Anterior cingulate cortex (tissue), 58 donors: ENCODE data around the gene GRAMD4.

Source experiments
- DNase-seq, 58 donors: peaks; one replicate each; lab custom pipeline; 2025; lab: John Stamatoyannopoulos, UW

The GRAMD4 gene

DNA sequence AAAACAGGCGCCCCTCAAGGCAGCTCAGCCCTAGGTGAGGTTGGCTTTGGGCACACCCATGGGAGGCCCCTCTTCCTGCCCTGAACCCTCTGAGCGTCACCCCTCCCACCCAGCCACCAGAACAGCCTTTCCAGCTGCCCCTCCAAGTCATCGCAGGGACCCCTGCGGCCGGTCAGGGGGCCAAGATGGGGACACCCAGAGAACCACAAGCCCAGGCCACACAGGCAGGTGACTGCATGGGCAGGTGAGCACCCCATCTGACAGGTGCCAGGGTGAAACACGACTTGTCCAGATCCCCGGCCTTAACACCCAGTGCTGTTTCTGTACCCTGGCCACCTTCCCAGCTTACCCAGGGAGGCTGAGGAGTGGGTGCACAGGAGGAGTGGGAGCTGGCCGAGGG lies 24.6 kb upstream of the GRAMD4 start:
- DNase-seq: no peak

GRCh38 chr22:46596032-46596441 lies 24.1 kb upstream of the GRAMD4 start:
- peak in 1 of 58 donors; percentile 35 for DNase-seq

- no peak for DNase-seq
Observed at GRCh38 chr22:46596819-46597218, 23.4 kb upstream of the GRAMD4 start.

GRCh38 chr22:46598224-46598623 lies 22.0 kb upstream of the GRAMD4 start:
- DNase-seq: no peak

DNA sequence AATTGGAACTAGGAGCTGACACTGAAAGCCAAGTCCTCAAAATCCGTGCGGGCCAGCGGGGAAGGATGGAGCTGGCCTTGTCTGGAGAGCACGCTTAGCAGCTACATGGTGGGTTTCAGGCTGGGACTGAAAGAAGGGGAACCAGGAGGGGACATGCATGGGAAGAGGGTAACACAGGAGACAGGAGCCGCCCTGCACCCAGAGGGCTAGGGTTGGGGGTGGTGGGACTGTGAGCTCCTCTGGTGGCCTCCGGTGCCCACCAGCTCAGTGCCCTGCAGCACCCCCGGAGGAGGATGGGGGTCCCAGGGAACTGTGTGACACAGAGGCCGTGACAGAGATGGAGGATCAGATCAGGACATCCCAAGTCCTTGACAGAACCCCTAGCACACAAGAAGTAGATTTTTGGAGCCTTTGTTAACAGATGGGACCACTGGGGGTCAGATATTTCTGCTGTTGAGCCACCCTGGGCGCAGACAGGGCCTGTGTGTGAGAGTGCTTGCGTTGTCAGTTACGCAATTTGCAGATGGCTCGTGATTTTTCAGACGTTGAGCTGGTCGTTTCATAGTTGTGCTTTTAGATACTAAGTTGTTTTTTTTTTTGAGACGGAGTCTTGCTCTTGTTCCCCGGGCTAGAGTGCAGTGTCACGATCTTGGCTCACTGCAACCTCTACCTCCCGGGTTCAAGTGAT lies 21.3 kb upstream of the GRAMD4 start:
- no peak for DNase-seq

GRCh38 chr22:46600273-46600796 lies 19.9 kb upstream of the GRAMD4 start:
- DNase-seq: no peak

GRCh38 chr22:46602025-46602424 lies 18.2 kb upstream of the GRAMD4 start:
- peak in 2 of 58 donors; percentile 28 to 36 for DNase-seq

DNA sequence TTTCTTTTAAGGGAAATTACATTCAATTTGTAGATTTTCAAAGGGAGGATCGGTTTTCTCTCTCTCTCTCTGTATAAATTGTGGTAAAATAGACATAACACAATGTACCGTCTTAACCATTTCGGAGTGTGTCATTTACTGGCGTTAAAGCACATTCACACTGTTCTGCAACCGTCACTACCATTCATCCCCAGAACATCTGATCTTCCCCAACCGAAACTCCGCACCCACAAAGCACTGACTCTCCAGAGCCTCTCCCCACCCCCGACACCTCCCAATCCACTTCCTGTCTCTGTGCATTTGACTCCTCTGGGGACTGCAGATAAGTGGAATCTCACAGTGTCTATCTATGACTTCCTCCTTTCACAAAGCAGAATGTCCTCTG lies 15.9 kb upstream of the GRAMD4 start:
- DNase-seq: peak in 21 of 58 donors; percentile 16 to 62 (median 35)

DNA sequence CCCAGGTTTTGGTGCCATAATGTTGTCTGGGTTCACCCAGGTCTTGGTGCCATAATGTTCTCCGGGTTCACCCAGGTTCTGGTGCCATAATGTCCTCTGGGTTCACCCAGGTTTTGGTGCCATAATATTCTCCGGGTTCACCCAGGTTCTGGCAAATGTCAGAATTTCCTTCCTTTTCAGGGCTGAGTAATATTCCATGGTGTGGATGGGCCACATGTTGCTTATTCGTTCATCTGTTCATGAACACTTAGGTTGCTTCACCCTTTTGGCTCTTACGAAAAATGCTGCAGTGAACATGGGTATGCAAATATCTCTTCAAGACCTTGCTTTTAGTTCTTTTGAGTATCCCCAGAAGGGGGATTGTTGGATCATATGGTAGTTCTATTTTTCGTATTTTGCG lies 15.1 kb upstream of the GRAMD4 start:
- no peak for DNase-seq

DNA sequence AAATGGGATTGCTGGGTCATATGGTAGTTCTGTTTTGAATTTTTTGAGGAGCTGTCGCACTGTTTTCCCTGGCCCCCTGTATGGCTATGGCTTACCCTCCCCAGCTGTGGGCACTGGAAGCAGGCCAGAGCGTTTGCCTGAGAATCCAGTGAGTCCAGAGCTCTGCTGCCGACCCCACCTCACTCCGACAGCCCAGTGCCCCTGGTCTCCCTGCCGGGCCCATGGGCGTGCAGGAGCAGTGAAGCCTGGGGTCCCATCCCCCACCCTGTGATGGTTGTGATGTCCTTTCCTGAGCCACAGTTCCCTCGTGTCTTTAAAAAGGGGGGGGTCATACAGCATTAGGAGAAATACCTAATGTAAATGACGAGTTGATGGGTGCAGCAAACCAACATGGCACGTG lies 13.3 kb upstream of the GRAMD4 start:
- no peak for DNase-seq

GRCh38 chr22:46607483-46608114 lies 12.6 kb upstream of the GRAMD4 start:
- no peak for DNase-seq

DNA sequence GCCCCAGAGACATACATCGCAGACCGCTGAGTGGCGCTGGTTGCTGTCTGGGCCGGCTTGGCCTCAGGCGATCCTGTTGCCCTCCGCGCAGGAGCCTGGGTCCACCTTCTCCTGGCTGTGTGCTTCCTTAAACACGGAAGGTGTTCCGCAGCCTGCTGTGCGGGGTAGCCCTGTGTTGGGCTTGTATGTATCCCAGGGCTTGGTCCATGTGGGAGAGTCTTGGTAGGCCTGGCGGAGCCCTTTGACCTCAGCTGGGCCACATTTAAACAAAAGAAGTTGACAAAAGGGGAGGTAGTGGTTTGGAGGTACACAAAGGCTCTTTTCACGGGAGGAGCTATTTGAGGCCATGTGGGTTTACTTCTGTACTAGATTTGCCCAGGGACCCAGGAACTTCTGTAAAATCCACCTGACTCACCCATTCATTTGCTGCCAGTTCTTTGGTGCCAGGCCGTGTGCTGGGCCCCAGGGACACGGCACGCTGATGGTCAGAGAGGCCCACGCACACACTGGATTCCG lies 11.0 kb upstream of the GRAMD4 start:
- DNase-seq: no peak

DNA sequence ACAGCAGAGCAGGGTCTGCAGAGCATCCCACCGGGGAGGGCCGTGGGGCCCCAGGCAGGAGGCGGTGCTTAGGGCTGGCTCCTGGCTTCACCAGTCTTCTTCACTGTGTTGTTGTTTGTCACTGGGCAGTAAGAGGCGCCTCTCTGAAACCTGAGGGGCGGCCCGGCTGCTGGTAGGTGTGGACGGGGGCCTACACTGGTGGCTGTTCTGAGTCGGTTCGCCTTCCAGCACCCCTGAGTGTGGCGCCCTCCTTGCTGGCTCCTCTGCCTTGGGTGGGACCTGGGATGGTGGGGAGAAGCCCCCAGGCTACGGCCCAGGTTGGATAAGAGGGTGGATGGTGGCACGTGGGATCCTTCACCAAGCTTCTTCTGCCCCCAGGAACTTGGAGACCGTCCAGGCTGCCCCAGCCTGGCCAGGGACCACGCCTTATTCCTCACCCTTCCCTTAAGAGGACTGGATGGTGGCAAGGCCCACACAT lies 10.4 kb upstream of the GRAMD4 start:
- DNase-seq: no peak

GRCh38 chr22:46610356-46610755 lies 9.8 kb upstream of the GRAMD4 start:
- no peak for DNase-seq

- DNase-seq: no peak
Observed at GRCh38 chr22:46611189-46611588, 9.0 kb upstream of the GRAMD4 start.

DNA sequence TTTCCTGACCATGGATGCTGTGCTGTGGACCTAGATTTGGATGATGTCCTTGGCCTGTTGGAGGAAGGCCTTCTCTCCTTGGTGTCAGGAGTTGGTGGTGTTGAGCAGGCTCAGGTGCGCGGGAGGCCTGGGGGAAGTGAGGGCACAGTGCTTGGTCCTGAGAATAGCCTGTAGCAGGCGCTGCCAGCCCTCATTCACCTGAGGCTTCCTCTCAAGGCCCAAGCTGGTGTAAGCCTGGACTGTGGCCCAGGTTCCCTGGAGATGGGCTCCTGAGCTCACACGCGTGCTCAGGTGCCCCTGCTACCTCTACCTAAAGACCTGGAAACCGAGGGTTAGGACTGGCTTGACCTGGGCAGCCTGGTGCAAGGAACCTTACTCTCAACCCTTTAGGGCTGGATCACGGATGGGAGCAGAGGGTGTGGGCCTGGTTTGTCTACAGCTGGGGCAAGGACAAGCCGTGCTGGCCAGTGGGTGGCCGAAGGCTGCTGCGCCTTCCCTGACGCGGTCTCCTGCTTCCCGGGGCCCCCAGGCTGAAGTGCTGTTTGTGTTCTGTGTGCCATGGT lies 7.8 kb upstream of the GRAMD4 start:
- no peak for DNase-seq

GRCh38 chr22:46612904-46613605 lies 7.1 kb upstream of the GRAMD4 start:
- no peak for DNase-seq

- no peak for DNase-seq
Observed at GRCh38 chr22:46613606-46614021, 6.6 kb upstream of the GRAMD4 start.

DNA sequence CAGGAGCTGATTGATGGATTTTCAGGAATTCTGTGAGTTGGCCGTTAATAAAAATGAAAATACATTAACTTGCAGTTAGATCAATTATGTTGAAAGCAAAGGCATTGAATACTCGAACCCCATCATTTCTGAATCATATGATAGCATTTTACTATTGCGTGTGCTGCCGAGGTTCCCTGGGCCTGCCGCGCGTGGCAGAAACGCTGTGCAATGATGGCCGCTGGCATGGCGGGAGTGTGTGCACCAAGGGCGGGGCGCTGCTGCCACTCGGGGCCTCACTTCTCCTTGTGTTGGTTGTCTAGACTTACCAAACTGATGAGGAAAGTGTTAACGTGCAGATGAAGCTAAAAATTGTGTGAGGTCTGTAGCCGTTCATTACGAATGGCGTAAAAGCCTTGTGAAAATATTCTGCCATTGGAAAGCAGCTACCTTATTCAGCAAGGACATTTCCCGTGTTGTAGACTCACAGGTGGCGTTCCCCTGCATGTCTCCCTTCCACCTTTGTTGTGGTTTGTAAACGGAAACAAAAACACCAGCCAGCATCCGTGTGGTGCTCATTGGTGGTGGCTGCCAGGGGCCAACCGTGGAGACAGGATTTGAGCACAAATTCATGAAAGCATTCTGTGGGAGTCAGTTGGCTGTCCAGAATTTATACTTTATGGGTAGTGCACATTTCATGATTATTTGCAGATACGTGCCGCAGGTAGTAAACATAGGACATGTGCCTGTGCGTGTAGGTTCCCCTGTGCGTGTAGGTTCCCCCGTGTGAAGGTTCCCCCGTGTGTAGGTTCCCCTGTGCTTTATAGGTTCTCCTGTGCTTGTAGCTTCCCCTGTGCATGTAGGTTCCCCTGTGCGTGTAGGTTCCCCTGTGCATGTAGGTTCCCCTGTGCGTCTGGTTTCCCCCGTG lies 5.9 kb upstream of the GRAMD4 start:
- DNase-seq: no peak
